Measurements from ENCODE around the gene MLF1. TPM values are rescaled to one million over a fixed set of nuclear protein-coding genes. Genes with fewer than 3 reads are reported as not detected.

MLF1 gene
- total RNA-seq, 1 donor from 2014 or later = not detected

DNA sequence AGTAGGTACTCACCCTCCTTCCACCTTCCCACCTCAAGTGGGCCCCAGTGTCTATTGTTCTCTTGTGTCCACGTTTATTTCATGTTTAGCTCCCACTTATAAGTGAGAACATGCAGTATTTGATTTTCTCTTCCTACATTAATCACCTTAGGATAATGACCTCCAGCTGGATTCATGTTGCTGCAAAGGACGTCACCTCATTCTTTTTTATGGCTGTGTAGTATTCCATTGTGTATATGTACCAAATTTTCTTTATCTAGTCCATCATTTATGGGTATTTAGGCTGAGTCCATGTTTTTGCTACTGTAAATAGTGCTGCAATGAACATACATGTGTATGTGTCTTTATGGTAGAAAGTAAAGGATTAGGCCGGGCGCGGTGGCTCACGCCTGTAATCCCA is 5.9 kb upstream of the MLF1 start:
- DNase-seq (no peak), ATAC-seq (ENCODE audit: low read depth) (no peak)
- TF ChIP-seq, protein P1, sequence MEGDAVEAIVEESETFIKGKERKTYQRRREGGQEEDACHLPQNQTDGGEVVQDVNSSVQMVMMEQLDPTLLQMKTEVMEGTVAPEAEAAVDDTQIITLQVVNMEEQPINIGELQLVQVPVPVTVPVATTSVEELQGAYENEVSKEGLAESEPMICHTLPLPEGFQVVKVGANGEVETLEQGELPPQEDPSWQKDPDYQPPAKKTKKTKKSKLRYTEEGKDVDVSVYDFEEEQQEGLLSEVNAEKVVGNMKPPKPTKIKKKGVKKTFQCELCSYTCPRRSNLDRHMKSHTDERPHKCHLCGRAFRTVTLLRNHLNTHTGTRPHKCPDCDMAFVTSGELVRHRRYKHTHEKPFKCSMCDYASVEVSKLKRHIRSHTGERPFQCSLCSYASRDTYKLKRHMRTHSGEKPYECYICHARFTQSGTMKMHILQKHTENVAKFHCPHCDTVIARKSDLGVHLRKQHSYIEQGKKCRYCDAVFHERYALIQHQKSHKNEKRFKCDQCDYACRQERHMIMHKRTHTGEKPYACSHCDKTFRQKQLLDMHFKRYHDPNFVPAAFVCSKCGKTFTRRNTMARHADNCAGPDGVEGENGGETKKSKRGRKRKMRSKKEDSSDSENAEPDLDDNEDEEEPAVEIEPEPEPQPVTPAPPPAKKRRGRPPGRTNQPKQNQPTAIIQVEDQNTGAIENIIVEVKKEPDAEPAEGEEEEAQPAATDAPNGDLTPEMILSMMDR (IDR thresholded peaks at IDR 0.05) = no peak
- H3K36me3 Mint-ChIP-seq (ENCODE audit: low read depth) = no peaks in the 10 kb centered on the region
- ChIA-PET POLR2A (no interaction called here), CTCF (no interaction called here)
- H3K27me3 Mint-ChIP-seq = peaks cover 29% of the 10 kb centered on the region
- H3K4me1 Mint-ChIP-seq = no peaks in the 10 kb centered on the region
- intact Hi-C loops (cut with micrococcal nuclease) = no loop called here
- H3K9me3 Mint-ChIP-seq = peaks cover 6% of the 10 kb centered on the region
- H3K27ac Mint-ChIP-seq = no peak overlapping the region
- H3K4me3 Mint-ChIP-seq = no peak overlapping the region

DNA sequence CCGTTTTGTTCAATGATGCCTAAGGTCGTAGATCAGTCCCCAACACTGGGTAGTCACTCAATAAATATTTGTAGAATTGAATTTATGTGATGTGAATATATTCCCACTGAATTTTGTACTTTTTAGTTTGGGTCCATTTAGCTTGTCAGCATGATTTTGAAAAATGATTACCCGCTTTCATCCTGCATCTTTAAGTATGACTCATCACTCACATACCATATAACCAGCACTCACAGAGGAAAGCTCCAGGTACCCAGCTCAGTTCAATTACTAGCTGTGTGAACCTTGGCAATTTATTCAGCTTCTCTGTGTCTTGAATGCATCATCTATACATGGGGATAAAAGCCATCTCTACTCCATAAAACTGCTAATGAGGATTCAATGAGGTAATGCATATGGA is 2.2 kb upstream of the MLF1 start:
- Mint-ChIP-seq H3K9me3 (peaks cover 6% of the 10 kb centered on the region), H3K4me1 (peaks cover 12% of the 10 kb centered on the region), H3K27ac (no peak overlapping the region), H3K4me3 (no peak overlapping the region), H3K27me3 (peaks cover 48% of the 10 kb centered on the region), H3K36me3 (ENCODE audit: low read depth) (peaks cover 2% of the 10 kb centered on the region)
- intact Hi-C loops (cut with micrococcal nuclease) = no loop called here
- no peak for DNase-seq
- no peak for ATAC-seq (ENCODE audit: low read depth)
- CTCF ChIA-PET = no interaction called here
- TF ChIP-seq, protein P1 (IDR thresholded peaks at IDR 0.05) = no peak
- POLR2A ChIA-PET = no interaction called here

DNA sequence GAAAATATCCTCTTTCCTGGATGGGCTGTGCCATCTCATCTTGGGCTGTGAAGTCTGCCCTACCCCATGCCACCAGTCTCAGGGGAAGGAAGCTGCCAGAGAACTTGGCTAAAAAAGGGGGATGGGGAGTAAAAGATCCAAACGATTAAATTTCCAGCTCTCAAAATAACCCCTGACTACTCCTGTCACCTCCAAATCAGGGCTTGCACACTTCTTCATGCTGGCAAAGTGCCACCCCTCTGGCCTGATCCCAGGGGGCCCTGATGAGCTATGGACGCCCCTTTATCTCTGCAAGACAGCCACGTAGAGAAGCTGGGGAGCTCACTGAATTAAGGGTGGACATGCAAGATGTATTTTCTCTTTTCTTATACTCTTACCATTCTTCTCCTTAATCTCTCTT is 1.2 kb upstream of the MLF1 start:
- DNase-seq (no peak), ATAC-seq (ENCODE audit: low read depth) (no peak)
- intact Hi-C loops (cut with micrococcal nuclease) = loop anchor here (2.0 kb wide), 1 partner anchor 75 kb away; the partner anchor contains the start of gene GFM1
- Mint-ChIP-seq H3K4me3 (no peak overlapping the region), H3K27ac (no peak overlapping the region), H3K4me1 (peaks cover 12% of the 10 kb centered on the region), H3K9me3 (peaks cover 6% of the 10 kb centered on the region), H3K27me3 (peaks cover 45% of the 10 kb centered on the region), H3K36me3 (ENCODE audit: low read depth) (peaks cover 2% of the 10 kb centered on the region)
- ChIA-PET POLR2A (no interaction called here), CTCF (no interaction called here)
- TF ChIP-seq, protein P1 (IDR thresholded peaks at IDR 0.05) = no peak

DNA sequence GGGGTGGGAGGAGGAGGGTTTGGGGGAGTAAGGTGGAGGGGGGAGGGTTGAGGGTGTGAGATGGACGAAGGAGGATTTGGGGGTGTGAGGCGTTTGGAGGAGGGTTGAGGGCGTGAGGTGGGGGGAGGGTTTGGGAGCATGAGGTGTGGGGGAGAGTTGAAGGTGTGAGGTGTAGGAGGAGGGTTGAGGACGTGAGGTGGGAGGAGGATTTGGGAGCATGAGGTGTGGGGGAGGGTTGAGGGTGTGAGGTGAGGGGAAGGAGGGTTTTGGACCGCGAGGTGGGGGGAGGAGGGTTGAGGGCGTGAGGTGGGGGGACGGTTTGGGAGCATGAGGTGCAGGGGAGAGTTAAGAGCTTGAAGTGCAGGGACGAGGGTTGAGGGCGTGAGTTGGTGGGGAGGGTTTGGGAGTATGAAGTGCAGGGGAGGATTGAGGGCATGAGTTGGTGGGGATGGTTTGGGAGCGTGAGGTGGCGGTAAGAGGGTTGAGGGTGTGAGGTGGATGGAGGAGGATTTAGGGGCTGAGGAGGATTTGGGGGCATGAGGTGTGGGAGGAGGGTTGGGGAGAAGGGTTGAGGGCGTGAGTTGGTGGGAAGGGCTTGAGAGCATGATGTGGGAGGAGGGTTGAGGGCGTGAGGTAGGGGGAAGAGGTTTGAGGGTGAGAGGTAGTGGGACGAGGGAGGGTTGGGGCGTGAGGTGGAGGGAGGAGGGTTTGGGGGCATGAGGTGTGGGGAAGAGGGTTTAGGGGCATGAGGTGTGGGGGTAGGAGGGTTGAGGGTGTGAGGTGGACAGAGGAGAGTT is 1.2 kb downstream of the MLF1 start:
- DNase-seq (no peak), ATAC-seq (ENCODE audit: low read depth) (no peak)
- intact Hi-C loops (cut with micrococcal nuclease) = loop anchor here (1.0 to 2.0 kb wide), 2 partner anchors 73 to 230 kb away; partner anchors contain the start of genes GFM1 and MFSD1
- ChIA-PET POLR2A (no interaction called here), CTCF (no interaction called here)
- peaks cover 41% of the 10 kb centered on the region for H3K27me3 Mint-ChIP-seq
- peaks cover 2% of the 10 kb centered on the region for H3K9me3 Mint-ChIP-seq
- peaks cover 12% of the 10 kb centered on the region for H3K4me1 Mint-ChIP-seq
- TF ChIP-seq, protein P1 (IDR thresholded peaks at IDR 0.05) = no peak
- no peak overlapping the region for H3K27ac Mint-ChIP-seq
- H3K36me3 Mint-ChIP-seq (ENCODE audit: low read depth) = peaks cover 2% of the 10 kb centered on the region
- no peak overlapping the region for H3K4me3 Mint-ChIP-seq

DNA sequence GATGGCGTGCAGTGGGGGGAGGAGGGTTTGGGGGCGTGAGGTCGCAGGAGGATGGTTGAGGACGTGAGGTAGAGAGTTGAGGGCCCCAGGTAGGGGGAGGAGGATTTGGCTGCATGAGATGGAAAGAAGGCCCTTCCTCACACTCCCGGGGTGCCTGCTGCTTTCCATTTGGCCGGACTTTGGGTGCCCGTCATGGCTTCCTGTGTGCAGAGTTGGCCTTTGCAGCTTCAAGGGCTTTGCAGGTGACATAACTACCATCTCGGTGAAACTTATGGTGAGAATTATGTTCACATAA is 1.7 kb downstream of the MLF1 start:
- H3K36me3 Mint-ChIP-seq (ENCODE audit: low read depth) = peaks cover 2% of the 10 kb centered on the region
- H3K4me1 Mint-ChIP-seq = peaks cover 12% of the 10 kb centered on the region
- ATAC-seq (ENCODE audit: low read depth) (no peak), DNase-seq (no peak)
- H3K27ac Mint-ChIP-seq = no peak overlapping the region
- TF ChIP-seq, protein P1 (IDR thresholded peaks at IDR 0.05) = no peak
- H3K9me3 Mint-ChIP-seq = peaks cover 2% of the 10 kb centered on the region
- H3K4me3 Mint-ChIP-seq = no peak overlapping the region
- POLR2A ChIA-PET = no interaction called here
- peaks cover 38% of the 10 kb centered on the region for H3K27me3 Mint-ChIP-seq
- intact Hi-C loops (cut with micrococcal nuclease) = no loop called here
- CTCF ChIA-PET = no interaction called here
